Mesothelial cell of epicardium (in vitro differentiated cells): ENCODE measurements around the gene BLM. TPM values are rescaled to one million over a fixed set of nuclear protein-coding genes. Genes with fewer than 3 reads are reported as not detected.
A peak's percentile ranks its signal among the peaks of the same experiment; 100 is the strongest.

ENCODE experiments used
- DNase-seq, 2 experiments: peaks; one replicate each; pipeline ENCODE4 v3.0.0; 2021; ENCODE audit warnings: low spot score in 2 of 2; ENCODE audit not compliant: unreplicated experiment in 2 of 2
- H3K27ac Mint-ChIP-seq: 2 replicates; pipeline ENCODE4 v1.8.0; 2021; ENCODE audit warnings: mixed read lengths
- H3K27me3 Mint-ChIP-seq: 2 replicates; pipeline ENCODE4 v1.8.0; 2021; ENCODE audit warnings: low read depth, mixed read lengths
- H3K36me3 Mint-ChIP-seq: 2 replicates; pipeline ENCODE4 v1.8.0; 2021; ENCODE audit warnings: mixed read lengths
- H3K4me1 Mint-ChIP-seq: 2 replicates; pipeline ENCODE4 v1.8.0; 2021; ENCODE audit warnings: mixed read lengths
- H3K4me3 Mint-ChIP-seq: 2 replicates; pipeline ENCODE4 v1.8.0; 2021; ENCODE audit warnings: mild to moderate bottlenecking, moderate library complexity, mixed read lengths
- H3K9me3 Mint-ChIP-seq: 2 replicates; pipeline ENCODE4 v1.8.0; 2021; ENCODE audit warnings: mixed read lengths
- CTCF ChIP-seq: fragments of 200-600 bp; sonication (generic); IDR thresholded peaks from one replicate; pipeline ENCODE4 v1.5.0; 2021; ENCODE audit warnings: antibody characterized with exemption; ENCODE audit not compliant: unreplicated experiment
- total RNA-seq: library from RNA; stranded (reverse); gene quantifications from 3 replicates; pipeline ENCODE4 v1.2.1, GENCODE V29; 2021

Gene BLM
- total RNA-seq, 1 donor from 2014 or later, result 13.4 TPM

GRCh38 chr15:90765531-90765930 is 48.4 kb downstream of the BLM start:
- H3K36me3 Mint-ChIP-seq, result peaks cover 14% of the 10 kb centered on the region
- H3K4me1 Mint-ChIP-seq, result peaks cover 6% of the 10 kb centered on the region
- peak overlapping the region; percentile 7 for H3K27ac Mint-ChIP-seq
- no peak for DNase-seq
- no peak overlapping the region for H3K4me3 Mint-ChIP-seq
- no peak for TF ChIP-seq CTCF
- H3K9me3 Mint-ChIP-seq, result no peaks in the 10 kb centered on the region
- H3K27me3 Mint-ChIP-seq, result no peaks in the 10 kb centered on the region

- no peak for DNase-seq
Observed at GRCh38 chr15:90765966-90766365, 48.8 kb downstream of the BLM start.

DNA sequence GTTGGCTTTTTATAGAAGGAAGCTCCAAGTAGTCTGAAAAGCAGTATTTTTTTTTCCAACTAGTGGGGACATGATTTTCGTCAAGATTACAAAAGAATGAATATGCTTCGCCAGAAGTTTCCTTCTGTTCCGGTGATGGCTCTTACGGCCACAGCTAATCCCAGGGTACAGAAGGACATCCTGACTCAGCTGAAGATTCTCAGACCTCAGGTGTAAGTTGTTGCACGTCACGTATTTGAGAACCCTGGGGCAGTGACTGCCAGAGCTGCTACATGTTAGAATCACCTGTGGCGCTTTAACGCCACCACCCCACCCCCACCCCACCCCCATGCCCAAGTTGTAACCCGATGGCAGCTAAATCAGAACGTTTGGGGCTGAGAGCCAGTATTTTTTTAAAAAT is 52.2 kb downstream of the BLM start:
- Mint-ChIP-seq H3K4me3 (no peak overlapping the region), H3K9me3 (no peaks in the 10 kb centered on the region), H3K36me3 (peaks cover 10% of the 10 kb centered on the region), H3K27ac (no peak overlapping the region), H3K27me3 (no peaks in the 10 kb centered on the region), H3K4me1 (peaks cover 12% of the 10 kb centered on the region)
- no peak for DNase-seq
- no peak for TF ChIP-seq CTCF

More at GRCh38 chr15:90765966-90766365, 48.8 kb downstream of the BLM start:
- Mint-ChIP-seq H3K27me3 (no peaks in the 10 kb centered on the region), H3K9me3 (no peaks in the 10 kb centered on the region), H3K4me3 (no peak overlapping the region), H3K4me1 (peaks cover 9% of the 10 kb centered on the region), H3K36me3 (peaks cover 12% of the 10 kb centered on the region), H3K27ac (no peak overlapping the region)
- no peak for TF ChIP-seq CTCF

- DNase-seq, result no peak
- H3K27ac Mint-ChIP-seq, result no peak overlapping the region
- no peaks in the 10 kb centered on the region for H3K9me3 Mint-ChIP-seq
- no peak overlapping the region for H3K4me3 Mint-ChIP-seq
- TF ChIP-seq CTCF, result no peak
- no peaks in the 10 kb centered on the region for H3K27me3 Mint-ChIP-seq
- H3K4me1 Mint-ChIP-seq, result peaks cover 8% of the 10 kb centered on the region
- H3K36me3 Mint-ChIP-seq, result peaks cover 14% of the 10 kb centered on the region
Observed at GRCh38 chr15:90773485-90773884, 56.3 kb downstream of the BLM start.

DNA sequence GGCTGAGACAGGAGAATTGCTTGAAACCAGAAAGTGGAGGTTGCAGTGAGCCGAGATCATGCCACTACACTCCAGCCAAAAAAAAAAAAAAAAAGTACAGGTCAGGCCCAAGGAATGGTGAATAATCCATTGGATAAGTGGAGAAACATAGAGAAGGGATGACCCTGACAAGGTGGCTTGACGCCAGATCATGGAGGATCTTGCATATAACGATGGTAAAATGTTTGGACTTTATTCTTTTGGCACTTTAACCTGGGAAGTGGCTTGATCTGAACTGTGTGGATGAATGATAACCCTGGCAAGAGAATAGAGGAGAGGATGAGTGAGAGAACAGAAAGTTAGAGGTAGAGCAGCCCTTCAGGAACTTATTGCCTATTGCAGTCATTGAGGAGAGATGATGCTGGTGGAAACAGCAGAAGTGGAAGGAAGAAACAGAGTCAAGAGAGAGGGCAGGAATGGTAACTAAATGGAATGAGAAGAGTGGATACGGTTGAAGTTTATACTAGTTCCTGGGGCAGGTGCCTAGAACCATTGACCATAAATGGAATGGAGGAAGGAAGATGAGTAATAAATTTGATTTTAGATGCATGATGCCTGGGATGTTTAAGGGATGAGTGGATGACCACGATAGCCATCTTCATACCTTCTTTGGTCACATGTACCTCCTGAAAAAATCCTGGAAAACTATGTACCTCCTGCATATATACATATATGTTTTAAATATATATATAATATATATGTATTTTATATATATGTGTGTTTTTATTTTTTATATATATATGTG is 57.8 kb downstream of the BLM start:
- no peak for DNase-seq
- TF ChIP-seq CTCF, result no peak
- H3K9me3 Mint-ChIP-seq, result no peaks in the 10 kb centered on the region
- H3K27ac Mint-ChIP-seq, result no peak overlapping the region
- H3K27me3 Mint-ChIP-seq, result no peaks in the 10 kb centered on the region
- H3K4me3 Mint-ChIP-seq, result no peak overlapping the region
- H3K4me1 Mint-ChIP-seq, result peaks cover 8% of the 10 kb centered on the region
- peaks cover 14% of the 10 kb centered on the region for H3K36me3 Mint-ChIP-seq
